GM12891 (cell line): Measurements from ENCODE around the gene GHR.

Source experiments
- PAX5 ChIP-seq: IDR thresholded peaks from 2 replicates; pipeline ENCODE4 v1.6.1; 2011; ENCODE audit warnings: low read length, moderate library complexity, mild to moderate bottlenecking; ENCODE audit not compliant: insufficient read depth, severe bottlenecking
- POLR2A ChIP-seq: IDR thresholded peaks from 2 replicates; pipeline ENCODE4 v1.6.1; 2011; ENCODE audit warnings: low read depth, low read length, control low read depth
- POLR2AphosphoS5 ChIP-seq: IDR thresholded peaks from 2 replicates; pipeline ENCODE4 v1.6.1; 2011; ENCODE audit warnings: low read depth, low read length, control low read depth
- POU2F2 ChIP-seq: IDR thresholded peaks from 2 replicates; pipeline ENCODE4 v1.6.1; 2011; ENCODE audit warnings: low read depth, mild to moderate bottlenecking, control low read depth, low read length, moderate library complexity
- SPI1 ChIP-seq: IDR thresholded peaks from 2 replicates; pipeline ENCODE4 v1.6.1; 2011; ENCODE audit warnings: low read depth, low read length, control low read depth
- TAF1 ChIP-seq: IDR thresholded peaks from 2 replicates; pipeline ENCODE4 v1.6.1; 2011; ENCODE audit warnings: low read depth, low read length, control low read depth

- TF ChIP-seq POLR2A: no peak
- no peak for TF ChIP-seq POLR2AphosphoS5
- no peak for TF ChIP-seq TAF1
- no peak for TF ChIP-seq SPI1
- no peak for TF ChIP-seq PAX5
- no peak for TF ChIP-seq POU2F2
Observed at GRCh38 chr5:42666869-42667268, 243.6 kb downstream of the GHR start.
